Activated naive CD8-positive, alpha-beta T cell treated with anti-CD3 and anti-CD28 coated beads, Interleukin-2, amount 50 U/mL, for 16 hours (primary cell): ENCODE results near the gene ATP4A.
"Not testable (repeated sequence)": the region's sequence is repeated elsewhere in the genome, so short reads cannot be mapped to it uniquely, and the experiment has no call there.

Experiments used
- DNase-seq: peaks from one replicate; pipeline ENCODE4 v3.0.0-alpha.2; 2020; ENCODE audit warnings: low read depth, low spot score

ATP4A gene

DNA sequence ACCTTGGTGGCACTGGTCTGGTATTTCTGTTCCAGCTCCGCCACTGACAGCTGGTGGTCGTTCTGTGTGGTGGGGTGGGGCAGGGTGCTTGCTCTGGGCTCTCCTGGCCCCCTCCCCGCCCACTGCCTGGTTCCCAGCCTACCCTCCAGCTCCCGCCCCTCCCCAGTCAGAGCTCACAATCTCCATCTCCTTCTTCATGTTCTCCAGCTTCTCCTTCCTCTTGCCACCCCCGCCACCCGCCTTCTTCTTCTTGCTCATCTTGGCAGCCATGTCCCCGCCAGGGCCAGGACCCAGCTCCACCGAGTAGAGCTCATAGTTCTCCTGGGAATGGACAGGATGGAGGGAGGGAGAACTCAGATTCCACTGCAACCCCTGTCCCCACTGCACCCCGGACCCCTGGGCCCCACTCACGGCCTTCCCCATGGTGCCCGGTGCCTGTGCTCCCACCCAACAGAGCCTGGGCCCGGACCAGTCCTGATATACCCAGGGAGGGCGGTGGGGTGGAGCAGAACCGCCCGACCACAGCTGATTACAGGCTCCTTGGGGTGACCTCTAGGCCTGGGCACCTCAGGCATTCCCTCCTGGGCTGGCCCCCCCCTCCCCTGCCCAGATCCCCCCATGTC, at the start of gene ATP4A:
Gene ATP4A, minus strand, starts transcription at position 452 of the 623 bp plus-strand sequence. Its CDS starts 29 bp downstream, at position 423.
- no peak for DNase-seq

- DNase-seq, result peak; percentile 90
These were observed 49.3 kb upstream of the ATP4A start, which contains the start of gene HAUS5 for GRCh38 chr19:35612559-35613321. TSS of gene HAUS5 (plus strand) at chr19:35612735. CDS start at chr19:35612795, 60 bp downstream.

DNA sequence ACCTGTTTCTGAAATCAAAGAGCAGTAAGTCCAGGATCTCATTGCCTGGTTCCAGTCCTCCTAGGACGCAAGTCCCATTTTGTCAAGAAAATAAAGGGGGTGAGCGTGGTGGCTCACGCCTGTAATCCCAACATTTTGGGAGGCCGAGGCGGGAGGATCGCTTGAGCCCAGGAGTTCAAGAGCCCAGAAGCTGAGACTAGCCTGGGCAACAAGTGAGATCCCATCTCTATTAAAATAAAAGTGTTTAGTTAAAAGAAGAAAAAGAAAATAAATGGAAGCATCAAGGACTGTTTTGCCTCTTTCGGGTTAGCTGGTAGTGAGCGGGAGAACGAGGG, 48.7 kb upstream of the ATP4A start:
- no peak for DNase-seq

- no peak for DNase-seq
These were observed 46.4 kb upstream of the ATP4A start for GRCh38 chr19:35609851-35610353.

DNA sequence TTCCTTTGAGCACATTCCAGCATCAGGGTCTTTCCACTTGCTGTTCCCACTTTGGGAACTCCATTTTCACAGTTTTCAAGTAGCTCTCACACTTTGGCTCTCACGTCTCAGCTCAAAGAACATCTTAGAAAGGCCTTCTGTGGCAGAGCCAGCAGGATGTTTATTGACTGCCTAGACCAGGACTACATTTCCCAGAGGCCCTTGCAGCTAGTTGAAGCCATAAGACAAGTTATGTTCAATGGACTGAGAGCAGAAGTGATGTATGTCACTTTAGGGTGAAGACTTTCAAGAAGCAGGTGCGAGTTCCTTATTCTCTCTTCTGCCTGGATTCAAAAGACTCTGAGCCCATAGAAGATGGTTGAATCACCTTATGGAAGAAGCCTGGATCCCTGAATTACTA, 44.8 kb upstream of the ATP4A start:
- no peak for DNase-seq

GRCh38 chr19:35607661-35608060, 44.2 kb upstream of the ATP4A start:
- DNase-seq, result no peak

- not testable (repeated sequence) for DNase-seq
These were observed 43.7 kb upstream of the ATP4A start for GRCh38 chr19:35607170-35607569.

DNA sequence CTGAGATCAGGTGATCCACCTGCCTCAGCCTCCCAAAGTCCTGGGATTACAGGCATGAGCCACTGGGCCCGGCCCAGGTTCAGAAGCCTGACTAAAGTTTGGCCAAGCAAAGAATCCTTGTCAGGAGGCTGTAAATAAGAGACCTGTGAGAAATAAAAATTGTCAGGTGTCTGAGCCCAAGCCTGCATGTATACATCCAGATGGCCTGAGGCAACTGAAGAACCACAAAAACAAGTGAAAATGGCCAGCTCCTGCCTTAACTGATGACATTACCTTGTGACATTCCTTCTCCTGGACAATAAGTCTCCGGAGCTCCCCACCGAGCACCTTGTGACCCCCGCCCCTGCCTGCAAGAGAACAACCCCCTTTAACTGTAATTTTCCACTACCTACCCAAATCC, 41.0 kb upstream of the ATP4A start:
- not testable (repeated sequence) for DNase-seq

DNA sequence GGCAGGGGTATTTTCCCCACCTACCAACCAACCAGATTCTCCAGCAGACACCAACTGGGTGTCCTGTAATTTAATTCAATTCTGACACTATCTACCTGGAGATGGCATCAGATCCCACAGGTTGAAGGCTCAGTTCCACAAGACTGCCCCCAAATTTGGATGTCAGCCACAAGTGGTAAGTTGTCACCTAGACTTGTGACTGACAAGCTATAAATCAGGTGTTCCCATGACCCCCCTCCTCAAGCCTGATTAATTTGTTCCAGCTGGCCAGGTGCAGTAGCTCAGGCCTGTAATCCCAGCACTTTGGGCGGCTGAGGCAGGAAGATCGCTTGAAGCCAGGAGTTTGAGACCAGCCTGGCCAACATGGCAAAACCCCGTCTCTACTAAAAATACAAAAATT, 38.5 kb upstream of the ATP4A start:
- no peak for DNase-seq

- DNase-seq, result no peak
These were observed 33.0 kb upstream of the ATP4A start for GRCh38 chr19:35596366-35596999.

DNA sequence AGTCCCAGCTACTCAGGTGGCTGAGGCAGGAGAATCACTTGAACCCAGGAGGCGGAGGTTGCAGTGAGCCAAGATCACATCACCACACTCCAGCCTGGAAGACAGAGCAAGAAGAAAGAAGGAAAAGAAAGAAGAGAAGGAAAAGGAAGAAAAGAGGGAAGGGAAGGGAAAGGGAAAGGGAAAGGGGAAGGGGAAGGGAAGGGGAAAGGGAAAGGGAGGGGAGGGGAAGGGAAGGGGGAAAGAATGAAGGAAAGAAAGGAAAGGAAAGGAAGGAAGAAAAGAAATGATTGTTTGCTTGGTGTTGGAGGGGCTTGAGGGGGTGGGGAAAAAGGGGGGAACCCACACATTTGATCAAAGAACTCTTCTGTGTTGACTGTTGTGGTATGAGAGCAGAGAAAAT, 32.5 kb upstream of the ATP4A start:
- DNase-seq, result no peak

DNA sequence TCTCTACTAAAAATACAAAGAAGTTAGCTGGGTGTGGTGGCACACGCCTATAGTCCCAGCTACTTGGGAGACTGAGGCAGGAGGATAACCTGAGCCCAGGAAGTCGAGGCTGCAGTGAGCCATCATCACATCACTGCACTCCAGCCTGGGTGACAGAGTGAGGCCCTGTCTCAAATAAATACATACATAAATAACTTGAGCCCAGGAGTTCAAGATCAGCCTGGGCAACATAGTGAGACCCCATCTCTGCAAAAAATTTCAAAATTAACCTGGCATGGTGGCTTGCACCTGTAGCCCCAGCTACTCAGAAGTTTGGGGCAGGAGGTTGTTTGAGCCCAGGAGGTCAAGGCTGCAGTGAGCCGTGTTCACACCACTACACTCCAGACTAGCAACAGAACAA, 31.6 kb upstream of the ATP4A start:
- DNase-seq, result not testable (repeated sequence)

- no peak for DNase-seq
These were observed 28.8 kb upstream of the ATP4A start for GRCh38 chr19:35592226-35592625.

DNA sequence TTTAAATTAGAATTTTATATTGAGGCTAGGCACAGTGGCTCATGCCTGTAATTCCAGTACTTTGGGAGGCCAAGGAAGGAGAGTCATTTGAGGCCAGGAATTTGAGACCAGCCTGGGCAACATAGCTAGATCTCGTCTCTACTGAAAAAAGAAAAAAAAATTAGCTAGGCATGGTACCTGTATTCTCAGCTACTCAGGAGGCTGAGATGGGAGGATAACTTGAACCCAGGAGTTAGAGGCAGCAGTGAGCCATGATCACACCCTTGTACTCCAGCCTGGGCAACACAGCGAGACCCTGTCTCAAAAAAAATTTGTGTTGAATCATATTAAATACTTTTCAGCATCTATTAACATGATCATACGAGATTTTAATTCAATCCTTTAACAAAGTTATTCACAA, 27.4 kb upstream of the ATP4A start:
- DNase-seq, result no peak

DNA sequence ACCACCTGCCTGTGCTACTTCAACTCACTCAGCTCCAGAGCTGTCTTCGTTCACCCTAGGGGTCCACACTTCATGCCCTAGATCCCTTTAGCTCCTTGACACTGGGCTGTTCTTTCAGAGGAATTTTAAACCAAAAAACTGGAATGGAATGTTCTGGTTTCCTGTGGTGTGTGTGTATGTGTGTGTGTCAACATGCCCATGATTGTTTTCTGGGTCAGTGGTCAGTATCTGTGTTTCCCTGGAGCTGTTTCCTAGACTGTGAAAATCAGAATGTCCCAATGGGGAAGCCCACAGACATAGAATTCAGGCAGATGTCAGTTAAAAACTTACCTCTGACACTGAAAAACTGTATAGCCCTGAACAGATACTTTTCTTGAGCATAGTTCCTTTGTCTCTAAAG, 23.9 kb upstream of the ATP4A start:
- DNase-seq, result no peak

GRCh38 chr19:35585848-35586247, 22.4 kb upstream of the ATP4A start, which contains the start of gene PMIS2:
TSS of gene PMIS2 (plus strand) at chr19:35586173. CDS start at chr19:35586260, 87 bp downstream.
- DNase-seq, result no peak

DNA sequence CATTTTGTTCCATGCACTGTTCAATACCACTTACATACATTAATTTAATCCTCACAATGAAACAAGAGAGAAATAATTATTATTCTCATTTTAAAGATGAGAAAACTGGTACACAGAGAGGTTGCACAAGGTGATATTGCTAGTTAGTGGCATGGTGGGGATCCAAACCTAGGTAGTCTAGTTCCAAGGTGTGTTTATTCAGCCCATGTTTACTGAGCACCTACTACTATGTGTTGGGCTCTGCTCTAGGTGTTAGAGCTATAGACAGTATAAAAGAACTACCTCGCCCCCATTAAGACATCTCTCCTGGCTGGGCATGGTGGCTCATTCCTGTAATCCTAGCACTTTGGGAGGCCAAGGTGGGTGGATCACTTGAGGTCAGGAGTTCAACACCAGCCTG, 19.3 kb upstream of the ATP4A start:
- DNase-seq, result no peak

- no peak for DNase-seq
These were observed 15.2 kb upstream of the ATP4A start for GRCh38 chr19:35578707-35579106.

DNA sequence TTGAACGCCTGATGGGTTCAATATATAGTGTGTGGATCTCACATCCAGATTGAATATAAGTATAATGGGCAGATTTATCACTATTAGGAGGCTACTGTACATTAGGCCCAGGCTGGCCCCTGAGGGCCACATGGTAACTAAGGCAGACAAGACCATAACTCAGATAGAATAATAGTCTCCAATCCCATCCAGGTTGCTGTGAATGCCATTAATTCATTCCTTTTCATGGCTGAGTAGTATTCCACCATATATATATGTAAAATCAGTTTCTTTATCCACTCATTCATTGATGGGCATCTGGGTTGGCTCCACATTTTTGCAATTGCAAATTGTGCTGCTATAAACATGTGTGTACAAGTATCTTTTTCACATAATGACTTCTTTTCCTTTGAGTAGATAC, 14.5 kb upstream of the ATP4A start:
- no peak for DNase-seq

- DNase-seq, result no peak
These were observed 8.0 kb upstream of the ATP4A start for GRCh38 chr19:35571406-35571965.

- no peak for DNase-seq
These were observed 5.9 kb upstream of the ATP4A start for GRCh38 chr19:35569281-35569781.

DNA sequence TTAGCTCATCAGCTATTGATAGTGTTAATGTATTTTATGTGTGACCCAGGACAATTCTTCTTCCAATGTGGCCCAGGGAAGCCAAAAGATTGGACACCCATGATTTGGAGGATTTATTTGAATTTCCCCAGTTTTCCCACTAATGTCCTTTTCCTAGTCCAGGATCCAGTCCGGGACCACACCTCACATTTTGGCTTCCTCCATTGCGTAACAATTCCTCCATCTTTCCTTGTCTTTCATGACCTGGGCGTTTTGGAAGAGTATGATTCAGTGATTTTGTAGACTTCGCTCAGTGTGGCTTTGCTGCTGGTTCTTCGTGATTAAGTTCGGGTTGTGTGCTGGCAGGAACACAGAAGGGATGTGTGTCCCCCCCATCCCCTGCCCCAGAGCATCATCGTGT, 3.3 kb upstream of the ATP4A start:
- no peak for DNase-seq
